Stimulated activated CD4-positive, alpha-beta T cell treated with anti-CD3 and anti-CD28 coated beads, Interleukin-15, amount 100 ng/mL, for 24 hours (primary cell): ENCODE results near the gene NLRP14.

Experiments
- DNase-seq: peaks from one replicate; pipeline ENCODE4 v3.0.0-alpha.2; 2020

NLRP14 gene

GRCh38 chr11:7060868-7061267 lies 40.6 kb downstream of the NLRP14 start:
- DNase-seq: no peak

DNA sequence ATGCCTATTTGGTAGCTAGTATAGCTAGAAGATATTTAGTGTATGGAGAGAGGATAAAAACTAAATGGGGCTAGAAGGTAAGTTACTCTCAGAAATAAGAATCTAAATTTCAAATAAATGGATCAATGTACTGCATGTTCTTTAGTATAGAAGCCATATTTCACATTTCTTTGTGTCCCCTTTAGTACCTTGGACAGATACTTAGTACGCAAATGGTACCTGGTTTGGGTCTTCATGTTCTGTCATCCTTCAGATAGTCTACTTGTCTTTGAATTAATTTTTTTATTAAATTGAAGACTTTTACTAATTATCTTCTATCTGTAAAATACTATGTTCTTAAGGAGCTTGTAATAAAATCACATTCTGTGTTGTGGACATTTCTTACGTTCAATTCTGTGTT lies 42.3 kb downstream of the NLRP14 start:
- DNase-seq: no peak

DNA sequence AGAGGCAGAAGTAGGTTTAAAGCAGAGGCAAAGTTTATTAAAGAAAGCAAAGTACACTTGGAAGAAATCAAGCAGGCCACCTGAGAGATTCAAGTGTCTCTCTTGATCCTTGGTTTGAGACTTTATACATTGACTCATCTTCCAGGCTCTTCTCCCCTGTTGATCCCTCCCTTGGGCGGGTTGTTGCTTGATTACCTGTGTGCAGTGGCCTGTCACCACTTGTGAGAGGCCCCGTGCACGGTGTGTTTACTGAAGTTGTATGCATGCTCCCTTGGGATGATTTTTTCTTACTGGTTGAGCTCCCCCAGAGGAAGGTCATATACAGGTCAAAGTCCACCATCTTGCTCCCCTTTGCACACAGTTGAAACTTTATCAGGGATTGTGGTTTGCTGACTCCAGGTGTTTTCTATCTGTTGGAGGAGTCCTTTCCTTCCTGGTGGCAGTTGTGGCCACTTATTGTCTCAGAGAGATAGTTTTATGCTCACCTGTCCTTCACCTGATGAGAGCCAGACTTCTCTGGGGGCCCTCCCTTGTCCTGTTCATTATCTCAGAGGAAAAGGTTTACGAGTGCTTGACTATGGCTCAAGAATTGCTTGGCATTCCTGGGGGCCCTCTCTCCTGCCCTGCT lies 52.2 kb downstream of the NLRP14 start:
- no peak for DNase-seq

- DNase-seq: no peak
These were observed 56.8 kb downstream of the NLRP14 start for GRCh38 chr11:7077101-7077500.

- no peak for DNase-seq
These were observed 59.4 kb downstream of the NLRP14 start for GRCh38 chr11:7079545-7080135.

- DNase-seq: no peak
These were observed 60.6 kb downstream of the NLRP14 start for GRCh38 chr11:7080900-7081299.

DNA sequence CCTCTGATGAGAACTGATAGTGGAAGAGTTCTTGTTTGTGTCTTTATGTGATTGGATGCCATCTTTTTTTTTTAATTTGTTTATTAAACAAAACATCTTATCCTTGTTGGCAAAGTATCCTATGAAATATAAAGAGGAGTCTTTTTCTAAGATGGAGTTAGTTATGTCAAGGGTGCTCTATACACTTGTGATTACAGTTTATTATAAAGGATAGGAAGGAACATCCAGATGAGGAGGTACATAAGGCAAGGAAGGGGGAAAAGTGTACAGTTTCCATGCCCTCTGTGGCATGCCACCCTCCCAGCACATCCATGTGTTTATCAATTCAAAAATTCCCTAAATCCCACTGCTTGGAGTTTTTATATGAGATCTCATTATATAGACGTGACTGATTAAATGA lies 61.2 kb downstream of the NLRP14 start:
- no peak for DNase-seq

DNA sequence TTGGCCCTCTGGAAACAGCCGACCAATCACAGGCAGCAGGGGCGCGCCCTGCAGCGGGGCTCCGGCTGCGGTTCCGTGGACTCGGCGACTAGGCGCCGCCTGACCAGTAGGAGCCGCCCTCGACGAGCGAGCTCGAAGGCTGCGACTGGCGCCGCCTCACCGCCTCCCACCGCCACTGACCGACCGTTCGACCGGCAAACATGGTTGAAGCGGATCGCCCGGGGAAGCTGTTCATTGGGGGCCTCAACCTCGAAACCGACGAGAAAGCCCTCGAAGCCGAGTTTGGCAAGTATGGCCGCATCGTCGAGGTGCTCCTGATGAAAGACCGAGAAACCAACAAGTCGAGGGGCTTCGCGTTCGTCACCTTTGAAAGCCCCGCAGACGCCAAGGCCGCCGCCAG lies 68.6 kb downstream of the NLRP14 start, which contains the start of gene RBMXL2:
RBMXL2 (plus strand) TSS at position 78 of the 400 bp plus-strand sequence; CDS start at position 201, 123 bp downstream.
- no peak for DNase-seq

GRCh38 chr11:7089328-7090251 lies 69.3 kb downstream of the NLRP14 start:
- DNase-seq: no peak

GRCh38 chr11:7098235-7098832 lies 78.1 kb downstream of the NLRP14 start:
- DNase-seq: no peak

GRCh38 chr11:7115780-7116179 lies 95.5 kb downstream of the NLRP14 start:
- DNase-seq: no peak

DNA sequence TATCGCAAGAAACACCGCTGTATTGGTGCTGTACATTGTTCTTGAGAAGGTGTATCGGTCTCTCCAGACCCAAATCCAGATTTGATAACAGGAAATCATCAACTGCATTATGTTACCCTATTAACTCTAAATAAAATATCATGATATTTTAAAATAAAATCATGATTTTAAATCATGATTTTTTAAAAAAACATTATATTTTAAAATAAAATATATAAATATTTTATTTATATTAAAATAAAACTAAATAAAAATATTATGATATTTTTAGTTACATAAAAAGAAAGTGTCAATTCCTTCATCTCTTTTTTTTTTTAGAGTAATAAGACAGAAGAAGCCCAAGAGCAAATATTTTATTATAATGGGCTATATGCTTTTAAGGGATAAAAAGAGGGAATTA lies 96.1 kb downstream of the NLRP14 start:
- DNase-seq: no peak
